ENCODE measurements around the gene SEPHS1. TPM values are rescaled to one million over a fixed set of nuclear protein-coding genes. Genes with fewer than 3 reads are reported as not detected.

SEPHS1 gene
- total and polyA plus RNA-seq, 3 experiments from 2014 or later: 22.4 to 59.4 (median 52.0) TPM

DNA sequence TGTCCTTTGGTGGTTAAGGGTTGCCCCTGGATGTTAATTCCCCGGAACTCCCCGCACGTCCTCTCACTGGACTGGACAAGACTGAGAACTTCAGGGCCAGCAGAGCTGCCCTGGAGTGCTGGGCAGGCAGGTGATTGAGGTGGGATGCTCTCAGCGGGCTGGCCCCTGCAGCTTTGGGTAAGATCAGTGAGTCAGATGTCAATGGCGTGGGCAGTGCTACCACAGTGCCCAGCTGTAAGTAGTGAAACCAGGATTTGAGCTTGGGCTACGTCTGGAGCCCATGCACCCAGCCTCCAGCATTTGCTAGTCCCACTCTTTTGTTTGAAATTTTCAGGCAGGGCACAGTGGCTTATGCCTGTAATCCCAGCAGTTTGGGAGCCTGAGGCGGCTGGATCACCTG lies 6.7 kb upstream of the SEPHS1 start:
- POLR2A ChIA-PET: no interaction called here
- Histone ChIP-seq H3K27ac (ENCODE audit: low read depth, low read length) (no peak overlapping the region), H3K4me1 (ENCODE audit: insufficient read depth, low read length) (peaks cover 24% of the 10 kb centered on the region), H3K36me3 (ENCODE audit: insufficient read depth, low read length) (no peaks in the 10 kb centered on the region), H3K27me3 (ENCODE audit: insufficient read depth, low read length, poor library complexity, severe bottlenecking) (no peaks in the 10 kb centered on the region), H3K4me3 (ENCODE audit: low read length) (no peak overlapping the region), H3K9me3 (ENCODE audit: low read length) (no peaks in the 10 kb centered on the region)
- H3K27ac Mint-ChIP-seq: no peak overlapping the region
- no peak for DNase-seq
- H3K4me3 Mint-ChIP-seq: no peak overlapping the region
- peaks cover 4 to 28% of the 10 kb centered on the region in 2 donors for H3K27me3 Mint-ChIP-seq
- H3K4me1 Mint-ChIP-seq: peaks cover 19 to 29% (median 27%) of the 10 kb centered on the region in 3 donors
- H3K36me3 Mint-ChIP-seq: no peaks in the 10 kb centered on the region
- peaks cover 0 to 1% (median 0%) of the 10 kb centered on the region in 5 donors for H3K9me3 Mint-ChIP-seq
- CTCF ChIA-PET: interaction anchor here (1.0 to 1.4 kb wide), 2 partner anchors 53 to 193 kb away, joined by 3 to 4 read pairs; partner anchors contain the start of gene MCM10

DNA sequence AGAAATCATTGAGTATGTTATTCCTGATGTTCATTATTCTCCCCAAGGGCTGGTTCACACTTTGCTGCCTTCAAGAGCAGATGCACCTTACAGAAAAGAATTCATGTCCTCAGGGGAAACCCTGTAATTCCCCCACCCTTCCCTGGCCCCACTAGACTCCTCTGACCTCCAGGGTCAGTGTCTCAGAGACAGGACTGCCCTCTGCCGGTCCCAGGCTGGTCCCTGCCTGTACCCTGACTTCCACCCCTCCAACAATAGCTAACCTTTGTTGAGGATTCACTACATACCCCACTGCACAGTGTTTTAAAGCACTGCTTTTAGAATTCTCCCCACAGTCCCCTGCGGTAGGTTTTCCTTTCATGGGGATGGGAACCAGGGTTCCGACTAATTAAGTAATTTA lies 4.4 kb upstream of the SEPHS1 start:
- no peak overlapping the region for H3K4me3 ChIP-seq (ENCODE audit: low read length)
- ChIA-PET CTCF (interaction anchor here (0.9 to 2.0 kb wide), 4 partner anchors 19 to 234 kb away, joined by 3 to 7 read pairs (median 4); partner anchors contain the start of gene PRPF18), POLR2A (no interaction called here)
- H3K27ac ChIP-seq (ENCODE audit: low read depth, low read length): no peak overlapping the region
- Mint-ChIP-seq H3K4me1 (peaks cover 27 to 40% (median 37%) of the 10 kb centered on the region in 3 donors), H3K36me3 (peaks cover 0 to 9% (median 0%) of the 10 kb centered on the region in 3 donors), H3K9me3 (no peaks in the 10 kb centered on the region), H3K4me3 (peak overlapping the region in 3 of 7 donors; percentile 41 to 77 (median 45)), H3K27me3 (peaks cover 4 to 22% of the 10 kb centered on the region in 2 donors), H3K27ac (peak overlapping the region in 5 of 8 donors; percentile 2 to 85 (median 76))
- H3K9me3 ChIP-seq (ENCODE audit: low read length): no peaks in the 10 kb centered on the region
- H3K36me3 ChIP-seq (ENCODE audit: insufficient read depth, low read length): no peaks in the 10 kb centered on the region
- DNase-seq: no peak
- H3K27me3 ChIP-seq (ENCODE audit: insufficient read depth, low read length, poor library complexity, severe bottlenecking): no peaks in the 10 kb centered on the region
- H3K4me1 ChIP-seq (ENCODE audit: insufficient read depth, low read length): peaks cover 29% of the 10 kb centered on the region

DNA sequence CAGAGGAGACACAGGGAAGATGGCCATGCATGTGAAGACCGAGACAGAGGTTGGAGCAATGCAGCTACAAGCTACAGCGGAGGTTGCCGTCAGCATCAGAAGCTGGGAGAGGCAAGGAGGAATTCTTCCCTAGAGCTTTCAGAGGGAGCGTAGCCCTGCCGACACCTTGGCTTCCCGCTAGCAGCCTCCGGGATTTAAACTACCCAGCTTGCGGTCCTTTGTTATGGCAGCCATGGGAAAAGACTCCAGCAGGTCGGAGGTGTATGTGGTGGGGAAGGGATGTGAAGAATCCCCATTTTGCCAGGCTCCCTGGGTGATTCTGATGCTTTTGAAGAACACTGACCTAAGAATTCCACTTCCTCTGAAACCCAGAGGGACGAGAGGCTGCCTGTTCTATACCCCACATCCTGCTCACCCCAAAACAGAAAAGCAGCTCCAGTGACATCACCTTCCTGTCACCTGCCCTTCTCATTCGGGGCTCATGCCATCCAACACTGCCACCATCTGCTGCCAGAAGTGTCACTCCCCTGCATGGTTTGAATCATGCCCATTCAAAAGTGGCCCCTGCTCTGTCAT lies 3.3 kb upstream of the SEPHS1 start:
- Mint-ChIP-seq H3K36me3 (peaks cover 0 to 9% (median 0%) of the 10 kb centered on the region in 3 donors), H3K27ac (peak overlapping the region in 6 of 8 donors; percentile 29 to 84 (median 68)), H3K4me1 (peaks cover 31 to 45% (median 42%) of the 10 kb centered on the region in 3 donors), H3K4me3 (peak overlapping the region in 4 of 7 donors; percentile 28 to 77 (median 48)), H3K9me3 (no peaks in the 10 kb centered on the region), H3K27me3 (peaks cover 3 to 18% of the 10 kb centered on the region in 2 donors)
- H3K27ac ChIP-seq (ENCODE audit: low read depth, low read length): no peak overlapping the region
- ChIA-PET POLR2A (interaction anchor here (0.6 kb wide), 1 partner anchor 9 kb away, joined by 3 read pairs; no protein-coding TSS in a partner anchor), CTCF (interaction anchor here (0.9 to 2.0 kb wide), 6 partner anchors 20 to 236 kb away, joined by 3 to 7 read pairs (median 4); partner anchors contain the start of genes MCM10 and PRPF18)
- H3K9me3 ChIP-seq (ENCODE audit: low read length): no peaks in the 10 kb centered on the region
- H3K4me1 ChIP-seq (ENCODE audit: insufficient read depth, low read length): peaks cover 34% of the 10 kb centered on the region
- H3K4me3 ChIP-seq (ENCODE audit: low read length): no peak overlapping the region
- DNase-seq: peak in 4 of 5 donors; percentile 13 to 65 (median 54)
- no peaks in the 10 kb centered on the region for H3K36me3 ChIP-seq (ENCODE audit: insufficient read depth, low read length)
- no peaks in the 10 kb centered on the region for H3K27me3 ChIP-seq (ENCODE audit: insufficient read depth, low read length, poor library complexity, severe bottlenecking)

DNA sequence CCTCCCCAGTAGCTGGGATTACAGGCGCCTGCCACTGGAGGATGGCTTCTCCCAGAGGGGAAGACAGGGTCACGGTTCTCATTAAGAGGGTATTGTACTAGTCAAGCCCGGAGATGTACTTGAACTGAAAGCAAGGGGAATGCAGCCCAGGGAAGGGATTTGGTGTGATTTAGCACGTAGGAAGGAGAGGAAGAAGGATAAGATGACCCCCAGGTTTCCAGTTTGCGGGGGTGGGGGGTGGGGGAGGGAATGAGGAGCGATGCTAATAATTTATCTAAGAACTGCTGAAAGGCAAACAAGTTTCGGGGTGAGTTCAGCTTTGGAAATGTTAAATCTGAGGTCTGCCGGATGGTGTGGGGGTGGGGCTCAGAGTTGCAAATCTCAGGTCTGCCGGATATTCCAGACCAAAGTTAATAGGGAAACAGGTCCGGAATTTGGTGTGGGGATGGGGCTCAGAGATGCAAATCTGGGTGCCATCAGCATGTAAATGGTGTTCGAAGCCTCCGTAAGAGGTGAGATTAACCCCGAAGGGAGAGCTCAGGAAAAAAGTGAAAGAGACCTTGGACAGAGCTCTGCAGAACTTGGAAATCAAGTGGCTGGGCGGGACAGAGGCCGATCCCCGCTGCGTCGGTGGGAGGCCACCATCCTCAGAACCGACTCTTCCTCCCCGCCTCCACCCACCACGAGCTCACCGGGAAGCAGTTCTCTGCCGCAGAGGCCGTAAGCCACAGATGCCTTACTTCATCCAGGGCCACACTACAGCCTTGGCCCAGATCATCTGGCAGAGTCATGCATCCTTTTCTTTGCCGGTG lies 1.6 kb upstream of the SEPHS1 start:
- no peaks in the 10 kb centered on the region for H3K9me3 ChIP-seq (ENCODE audit: low read length)
- POLR2A ChIA-PET: interaction anchor here (0.6 to 2.8 kb wide), 4 partner anchors 47 to 236 kb away, joined by 3 to 29 read pairs (median 4); partner anchors contain the start of gene PHYH
- peak overlapping the region; percentile 85 for H3K4me3 ChIP-seq (ENCODE audit: low read length)
- Mint-ChIP-seq H3K9me3 (no peaks in the 10 kb centered on the region), H3K4me3 (peak overlapping the region; percentile 93 to 97 (median 94)), H3K27me3 (peaks cover 3 to 15% of the 10 kb centered on the region in 2 donors), H3K4me1 (peaks cover 43 to 62% (median 59%) of the 10 kb centered on the region in 3 donors), H3K36me3 (peaks cover 0 to 9% (median 0%) of the 10 kb centered on the region in 3 donors), H3K27ac (peak overlapping the region; percentile 10 to 97 (median 68))
- H3K36me3 ChIP-seq (ENCODE audit: insufficient read depth, low read length): no peaks in the 10 kb centered on the region
- CTCF ChIA-PET: interaction anchor here (0.9 to 1.8 kb wide), 3 partner anchors 47 to 91 kb away, joined by 4 to 6 read pairs (median 5); no protein-coding TSS in a partner anchor
- H3K27ac ChIP-seq (ENCODE audit: low read depth, low read length): no peak overlapping the region
- no peaks in the 10 kb centered on the region for H3K27me3 ChIP-seq (ENCODE audit: insufficient read depth, low read length, poor library complexity, severe bottlenecking)
- peaks cover 40% of the 10 kb centered on the region for H3K4me1 ChIP-seq (ENCODE audit: insufficient read depth, low read length)
- peak in 1 of 5 donors; percentile 34 for DNase-seq

DNA sequence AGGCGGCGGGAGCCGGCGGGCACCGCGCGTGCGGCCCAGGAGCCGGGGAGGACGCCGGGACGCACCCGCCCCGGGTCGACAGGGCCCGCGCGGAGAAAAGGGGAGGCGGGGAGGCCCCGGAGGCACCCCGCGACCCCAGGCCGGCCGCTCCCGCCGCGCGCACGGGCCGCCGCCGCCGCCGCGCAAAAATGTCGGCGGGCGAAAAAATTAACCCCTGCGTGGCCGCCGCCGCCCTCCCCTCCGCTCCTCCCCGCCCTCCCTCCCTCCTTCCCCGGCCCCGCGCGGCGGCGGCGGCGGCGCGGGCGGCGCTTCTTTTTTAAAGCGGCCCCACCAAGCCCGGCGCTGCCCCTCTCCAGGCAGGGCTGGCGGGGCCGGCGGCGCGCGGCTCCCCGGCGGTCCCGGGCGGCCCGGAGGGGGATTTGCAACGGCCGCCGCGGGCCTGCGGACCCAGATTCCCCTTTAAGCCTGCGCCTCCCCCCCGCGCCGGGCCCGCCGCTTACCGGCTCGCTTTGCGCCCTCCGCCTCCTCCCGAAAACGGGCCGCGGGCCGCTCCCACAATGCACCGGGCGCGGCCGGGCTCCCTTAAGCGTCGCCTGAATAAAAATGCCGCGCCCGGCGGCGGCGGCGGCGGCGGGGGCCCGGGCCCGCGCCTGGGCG lies 465 bp downstream of the SEPHS1 start:
- Mint-ChIP-seq H3K27me3 (no peaks in the 10 kb centered on the region), H3K4me3 (peak overlapping the region in 6 of 7 donors; percentile 39 to 96 (median 70)), H3K36me3 (peaks cover 0 to 17% (median 0%) of the 10 kb centered on the region in 3 donors), H3K27ac (peak overlapping the region in 2 of 8 donors; percentile 37 to 97), H3K9me3 (no peaks in the 10 kb centered on the region), H3K4me1 (peaks cover 48 to 69% (median 69%) of the 10 kb centered on the region in 3 donors)
- Histone ChIP-seq H3K9me3 (ENCODE audit: low read length) (no peaks in the 10 kb centered on the region), H3K4me1 (ENCODE audit: insufficient read depth, low read length) (peaks cover 40% of the 10 kb centered on the region), H3K27me3 (ENCODE audit: insufficient read depth, low read length, poor library complexity, severe bottlenecking) (no peaks in the 10 kb centered on the region), H3K27ac (ENCODE audit: low read depth, low read length) (peak overlapping the region; percentile 68), H3K36me3 (ENCODE audit: insufficient read depth, low read length) (no peaks in the 10 kb centered on the region), H3K4me3 (ENCODE audit: low read length) (no peak overlapping the region)
- DNase-seq: peak; percentile 67 to 85 (median 74)
- ChIA-PET POLR2A (interaction anchor here (2.8 kb wide), 1 partner anchor 45 kb away, joined by 29 read pairs; no protein-coding TSS in a partner anchor), CTCF (interaction anchor here (1.0 kb wide), 1 partner anchor 45 kb away, joined by 3 read pairs; no protein-coding TSS in a partner anchor)

DNA sequence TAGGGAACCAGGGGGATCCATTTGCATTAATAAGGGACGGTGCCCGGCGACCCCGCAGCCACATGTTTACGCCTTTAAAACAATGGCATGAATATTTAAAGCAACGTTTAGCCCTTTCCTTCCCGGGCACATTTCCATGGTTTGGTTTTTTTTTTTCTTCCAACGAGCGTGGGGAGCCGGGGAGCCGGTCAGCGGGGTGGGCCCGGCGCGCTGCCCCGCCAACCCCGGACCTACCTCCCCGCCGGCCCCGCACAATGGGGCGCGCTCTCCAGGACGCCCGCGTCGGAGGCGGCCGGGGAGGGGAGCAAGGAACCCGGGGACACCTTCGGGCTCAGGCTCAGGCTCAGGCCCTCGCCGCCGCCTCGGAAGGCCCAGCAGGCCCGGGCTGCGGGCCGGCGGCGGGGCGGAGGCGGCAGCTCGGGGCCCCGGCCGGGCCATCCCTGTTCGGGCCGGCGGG lies 1.0 kb downstream of the SEPHS1 start:
- H3K27me3 Mint-ChIP-seq: no peaks in the 10 kb centered on the region
- Histone ChIP-seq H3K27ac (ENCODE audit: low read depth, low read length) (peak overlapping the region; percentile 68), H3K36me3 (ENCODE audit: insufficient read depth, low read length) (no peaks in the 10 kb centered on the region), H3K27me3 (ENCODE audit: insufficient read depth, low read length, poor library complexity, severe bottlenecking) (no peaks in the 10 kb centered on the region), H3K4me3 (ENCODE audit: low read length) (peak overlapping the region; percentile 30), H3K4me1 (ENCODE audit: insufficient read depth, low read length) (peaks cover 36% of the 10 kb centered on the region), H3K9me3 (ENCODE audit: low read length) (no peaks in the 10 kb centered on the region)
- DNase-seq: no peak
- peak overlapping the region; percentile 77 to 94 (median 88) for H3K27ac Mint-ChIP-seq
- CTCF ChIA-PET: interaction anchor here (1.0 kb wide), 1 partner anchor 45 kb away, joined by 3 read pairs; no protein-coding TSS in a partner anchor
- H3K4me1 Mint-ChIP-seq: peaks cover 44 to 66% (median 65%) of the 10 kb centered on the region in 3 donors
- peak overlapping the region; percentile 79 to 87 (median 85) for H3K4me3 Mint-ChIP-seq
- peaks cover 0 to 17% (median 0%) of the 10 kb centered on the region in 3 donors for H3K36me3 Mint-ChIP-seq
- POLR2A ChIA-PET: no interaction called here
- no peaks in the 10 kb centered on the region for H3K9me3 Mint-ChIP-seq

DNA sequence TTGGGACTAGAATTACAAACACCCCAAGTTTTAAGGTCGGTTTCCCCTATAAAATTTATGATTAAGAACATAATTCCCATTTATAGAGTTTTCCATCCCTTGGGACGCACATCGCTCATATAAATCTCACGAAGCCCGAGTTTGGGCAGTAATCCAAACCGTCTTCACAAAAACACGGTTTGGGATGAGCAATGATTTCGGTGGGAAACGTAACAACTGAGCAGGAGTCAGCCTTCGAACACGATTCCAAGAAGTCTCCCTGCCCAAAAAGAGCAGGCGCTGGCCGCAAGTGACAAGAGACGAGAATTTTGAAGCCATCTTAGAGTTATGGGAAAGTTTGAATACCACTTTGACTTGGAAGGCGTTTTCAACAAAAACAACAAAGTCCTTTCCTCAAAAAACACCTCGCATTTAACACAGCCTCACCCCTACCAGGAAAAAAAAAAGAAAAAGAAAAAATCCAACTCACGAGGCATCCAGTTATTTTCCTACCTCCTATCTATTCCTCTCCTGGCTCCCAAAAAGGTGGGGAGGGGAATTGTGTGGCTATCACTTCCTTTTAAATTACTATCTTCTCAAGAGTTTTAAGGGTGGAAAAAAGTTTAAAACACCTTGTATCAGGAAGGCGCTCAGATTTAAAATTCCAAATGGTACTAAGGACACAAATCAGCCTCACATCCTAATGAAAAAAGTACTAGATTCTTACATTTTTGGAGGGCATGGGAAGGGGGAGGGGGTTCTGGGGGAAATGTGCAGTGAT lies 1.6 kb downstream of the SEPHS1 start:
- H3K9me3 ChIP-seq (ENCODE audit: low read length): no peaks in the 10 kb centered on the region
- no peaks in the 10 kb centered on the region for H3K27me3 Mint-ChIP-seq
- no peaks in the 10 kb centered on the region for H3K9me3 Mint-ChIP-seq
- H3K36me3 ChIP-seq (ENCODE audit: insufficient read depth, low read length): no peaks in the 10 kb centered on the region
- peaks cover 0 to 17% (median 0%) of the 10 kb centered on the region in 3 donors for H3K36me3 Mint-ChIP-seq
- CTCF ChIA-PET: interaction anchor here (1.0 kb wide), 1 partner anchor 44 kb away, joined by 3 read pairs; no protein-coding TSS in a partner anchor
- H3K4me1 Mint-ChIP-seq: peaks cover 38 to 61% (median 59%) of the 10 kb centered on the region in 3 donors
- no peak for DNase-seq
- peak overlapping the region; percentile 77 to 94 (median 88) for H3K27ac Mint-ChIP-seq
- peak overlapping the region; percentile 68 for H3K27ac ChIP-seq (ENCODE audit: low read depth, low read length)
- peak overlapping the region; percentile 30 for H3K4me3 ChIP-seq (ENCODE audit: low read length)
- POLR2A ChIA-PET: no interaction called here
- H3K27me3 ChIP-seq (ENCODE audit: insufficient read depth, low read length, poor library complexity, severe bottlenecking): no peaks in the 10 kb centered on the region
- peaks cover 30% of the 10 kb centered on the region for H3K4me1 ChIP-seq (ENCODE audit: insufficient read depth, low read length)
- peak overlapping the region; percentile 79 to 87 (median 85) for H3K4me3 Mint-ChIP-seq
